H1 (cell line): Measurements from ENCODE around the gene CNTN5. TPM values are rescaled to one million over a fixed set of nuclear protein-coding genes. Genes with fewer than 3 reads are reported as not detected.

Experiments
- CTCF ChIA-PET: fragments of 300-600 bp; sonication (Branson Sonifier 250); formaldehyde crosslinking; loops from one replicate; lab custom pipeline; 2021; ENCODE audit not compliant: partially characterized antibody; lab: Charles Lee
- POLR2A ChIA-PET: fragments of 300-600 bp; sonication (Branson Sonifier 250); formaldehyde crosslinking; loops from one replicate; lab custom pipeline; 2021; ENCODE audit warnings: inconsistent platforms; ENCODE audit not compliant: partially characterized antibody; lab: Charles Lee
- DNase-seq, 2 experiments: peaks; one replicate each; pipeline versions ENCODE4 v3.0.0 to v3.0.0-alpha.2; 2010 to 2022; ENCODE audit warnings: low spot score in 2 of 2, low read depth in 1 of 2, mixed read lengths in 1 of 2
- FAIRE-seq: peaks from 2 replicates; lab custom pipeline; 2011; peaks lifted over from hg19 to GRCh38; lab: Jason Lieb, UNC
- H2AFZ ChIP-seq: 2 replicates; pipeline ENCODE4 v1.8.1; 2012; ENCODE audit warnings: low read length, inconsistent platforms
- H2AK5ac ChIP-seq: 2 replicates; pipeline ENCODE4 v1.6.1; 2013; ENCODE audit warnings: low read depth, low read length
- H2BK120ac ChIP-seq: replicated peaks from 2 replicates; pipeline ENCODE3; 2013; ENCODE audit warnings: low read depth, low read length, inconsistent platforms
- H2BK12ac ChIP-seq: 2 replicates; pipeline ENCODE4 v1.6.1; 2013; ENCODE audit warnings: low read depth, low read length
- H2BK15ac ChIP-seq: 2 replicates; pipeline ENCODE4 v1.6.1; 2013; ENCODE audit warnings: low read length
- H2BK20ac ChIP-seq: 2 replicates; pipeline ENCODE4 v1.6.1; 2013; ENCODE audit warnings: low read length
- H2BK5ac ChIP-seq: 2 replicates; pipeline ENCODE4 v1.6.1; 2013; ENCODE audit warnings: low read depth, low read length
- H3K14ac ChIP-seq: 2 replicates; pipeline ENCODE4 v1.6.1; 2013; ENCODE audit warnings: inconsistent platforms; ENCODE audit not compliant: insufficient read length
- H3K18ac ChIP-seq: 2 replicates; pipeline ENCODE4 v1.6.1; 2013; ENCODE audit warnings: low read length; ENCODE audit errors: extremely low read depth
- H3K23ac ChIP-seq: 2 replicates; pipeline ENCODE4 v1.6.1; 2013; ENCODE audit warnings: inconsistent platforms; ENCODE audit not compliant: insufficient read length
- H3K23me2 ChIP-seq: 2 replicates; pipeline ENCODE4 v1.6.1; 2013; ENCODE audit warnings: low read depth, low read length
- H3K27ac ChIP-seq: 2 replicates; pipeline ENCODE4 v1.6.1; 2011; ENCODE audit warnings: low read depth, low read length, inconsistent platforms
- H3K27me3 ChIP-seq, 4 experiments: replicated peaks in 1 of 4; 1 replicate in 1 of 4; 2 replicates in 3 of 4; pipeline versions ENCODE4 v1.6.1 to v1.8.1; 2011 to 2013; ENCODE audit warnings: low read length in 3 of 4, mild to moderate bottlenecking in 3 of 4, inconsistent platforms in 2 of 4, mixed read lengths in 2 of 4, moderate library complexity in 1 of 4; ENCODE audit not compliant: control insufficient read depth in 3 of 4, insufficient read depth in 3 of 4; ENCODE audit errors: extremely low read depth in 1 of 4
- H3K36me3 ChIP-seq, 4 experiments: 2 replicates each; pipeline versions ENCODE4 v1.6.1 to v1.8.1; 2011 to 2013; ENCODE audit warnings: mild to moderate bottlenecking in 4 of 4, low read length in 3 of 4, moderate library complexity in 2 of 4, control low read depth in 1 of 4, inconsistent platforms in 1 of 4; ENCODE audit not compliant: insufficient read depth in 4 of 4, control insufficient read depth in 2 of 4
- H3K4ac ChIP-seq: replicated peaks from 2 replicates; pipeline ENCODE3; 2013; ENCODE audit warnings: low read length, low read depth, mixed read lengths, inconsistent platforms; ENCODE audit not compliant: insufficient read length
- H3K4me1 ChIP-seq, 4 experiments: replicated peaks in 1 of 4; 1 replicate in 1 of 4; 2 replicates in 3 of 4; pipeline versions ENCODE4 v1.6.1 to v1.8.1; 2011 to 2013; ENCODE audit warnings: low read length in 3 of 4, inconsistent platforms in 2 of 4, mixed read lengths in 1 of 4; ENCODE audit not compliant: insufficient read depth in 4 of 4, control insufficient read depth in 3 of 4
- H3K4me2 ChIP-seq, 2 experiments: 2 replicates each; pipeline versions ENCODE4 v1.6.1 to v1.8.1; 2011 to 2013; ENCODE audit warnings: low read depth in 2 of 2, low read length in 2 of 2, control low read depth in 1 of 2, inconsistent platforms in 1 of 2, mild to moderate bottlenecking in 1 of 2; ENCODE audit not compliant: insufficient read depth in 1 of 2
- H3K4me3 ChIP-seq, 4 experiments: fragments of 200-600, 300-600 bp in 1 of 4; sonication (generic), shearing (Covaris generic), sonication (Bioruptor Twin) in 1 of 4; 2 replicates each; pipeline versions ENCODE4 v1.5.1 to v1.8.1; 2011 to 2016; ENCODE audit warnings: low read length in 4 of 4, low read depth in 3 of 4, control low read depth in 2 of 4, inconsistent platforms in 2 of 4, mild to moderate bottlenecking in 2 of 4, mixed read lengths in 1 of 4, moderate library complexity in 1 of 4; ENCODE audit not compliant: insufficient read depth in 2 of 4; ENCODE audit errors: extremely low read depth in 1 of 4
- H3K56ac ChIP-seq: replicated peaks from 2 replicates; pipeline ENCODE3; 2013; ENCODE audit warnings: low read depth, mild to moderate bottlenecking, mixed read lengths, low read length, inconsistent platforms; ENCODE audit not compliant: insufficient read length
- H3K79me1 ChIP-seq: 2 replicates; pipeline ENCODE4 v1.6.1; 2013; ENCODE audit warnings: low read depth, low read length, control low read depth
- H3K79me2 ChIP-seq, 2 experiments: 2 replicates each; pipeline versions ENCODE4 v1.6.1 to v1.8.1; 2012 to 2013; ENCODE audit warnings: low read length in 2 of 2, mild to moderate bottlenecking in 2 of 2, inconsistent platforms in 1 of 2; ENCODE audit not compliant: insufficient read depth in 2 of 2, control insufficient read depth in 1 of 2
- H3K9ac ChIP-seq, 4 experiments: replicated peaks in 1 of 4; 1 replicate in 1 of 4; 2 replicates in 3 of 4; pipeline versions ENCODE4 v1.6.1 to v1.8.1; 2011 to 2013; ENCODE audit warnings: low read depth in 3 of 4, low read length in 3 of 4, control low read depth in 2 of 4, mild to moderate bottlenecking in 2 of 4, moderate library complexity in 2 of 4, inconsistent platforms in 1 of 4; ENCODE audit errors: extremely low read depth in 1 of 4
- H3K9me3 ChIP-seq, 2 experiments: 2 replicates each; pipeline versions ENCODE4 v1.6.1 to v1.8.1; 2012 to 2013; ENCODE audit warnings: mild to moderate bottlenecking in 2 of 2, moderate library complexity in 2 of 2, control low read depth in 1 of 2, inconsistent platforms in 1 of 2, low read depth in 1 of 2, low read length in 1 of 2, mixed read lengths in 1 of 2; ENCODE audit not compliant: insufficient read depth in 2 of 2
- H4K20me1 ChIP-seq, 2 experiments: replicated peaks in 1 of 2; 2 replicates each; pipeline versions ENCODE3 to v1.8.1; 2011 to 2013; ENCODE audit warnings: inconsistent platforms in 2 of 2, low read length in 2 of 2, mild to moderate bottlenecking in 1 of 2; ENCODE audit not compliant: insufficient read depth in 2 of 2, control insufficient read depth in 1 of 2
- H4K5ac ChIP-seq: 2 replicates; pipeline ENCODE4 v1.6.1; 2013; ENCODE audit warnings: low read length, low read depth, mixed read lengths, inconsistent platforms; ENCODE audit not compliant: insufficient read length
- H4K8ac ChIP-seq: 2 replicates; pipeline ENCODE4 v1.8.0; 2013; ENCODE audit warnings: mild to moderate bottlenecking, moderate library complexity, low read length, inconsistent platforms; ENCODE audit not compliant: insufficient read depth; ENCODE audit errors: extremely low read depth
- H4K91ac ChIP-seq: replicated peaks from 2 replicates; pipeline ENCODE3; 2013; ENCODE audit warnings: low read length, mixed read lengths, inconsistent platforms; ENCODE audit not compliant: insufficient read length
- WGBS, 2 experiments: shearing (Covaris generic) in 1 of 2; methylation state at CpG; one replicate each; pipeline versions ENCODE4 v1.1.6 to v1.1.7; 2013 to 2015; ENCODE audit warnings: low lambda C conversion rate in 2 of 2, mixed read lengths in 2 of 2, inconsistent platforms in 1 of 2, low coverage in 1 of 2, missing lambda C conversion rate in 1 of 2; ENCODE audit not compliant: insufficient replicate concordance in 2 of 2, insufficient coverage in 1 of 2, insufficient read length in 1 of 2; ENCODE audit errors: extremely low coverage in 1 of 2, missing lambda C conversion rate in 1 of 2; 5-methylcytosine and 5-hydroxymethylcytosine counted together
- polyA plus RNA-seq, 7 experiments: library from polyadenylated mRNA; depleted of rRNA in 3 of 7; stranded (reverse) in 5 of 7; unstranded in 2 of 7; fragments of >200 nt in 5 of 7; fragments of 200-250 nt in 2 of 7; gene quantifications; 1 replicate in 5 of 7; 2 replicates in 1 of 7; 4 replicates in 1 of 7; pipeline versions ENCODE4 v1.2.1 to v1.2.3, GENCODE V29; 2011 to 2013; ENCODE audit warnings: missing spikeins in 2 of 7, mixed read lengths in 2 of 7
- total RNA-seq: library from RNA; stranded (reverse); fragmentation: NEBNext Ultra II Directional; extraction: Animal tissue kit (Norgen Biotek cat#: 25700); gene quantifications from 2 replicates; pipeline ENCODE4 v1.2.1, GENCODE V29; 2021
- TF ChIP-seq, protein P1 (sequence below), 3 experiments: IDR thresholded peaks; 1 replicate in 2 of 3; 2 replicates in 1 of 3; pipeline versions ENCODE4 v1.5.1 to v1.6.1; 2011; ENCODE audit warnings: low read length in 3 of 3, mild to moderate bottlenecking in 3 of 3, inconsistent platforms in 2 of 3, low read depth in 1 of 3, moderate library complexity in 1 of 3; ENCODE audit not compliant: insufficient read depth in 1 of 3; ENCODE audit errors: control extremely low read depth in 1 of 3

Gene CNTN5
- total and polyA plus RNA-seq, 2 of the 8 experiments (the other 6 are each of a cell fraction or from before 2014, with no cell fraction given), result not detected

DNA sequence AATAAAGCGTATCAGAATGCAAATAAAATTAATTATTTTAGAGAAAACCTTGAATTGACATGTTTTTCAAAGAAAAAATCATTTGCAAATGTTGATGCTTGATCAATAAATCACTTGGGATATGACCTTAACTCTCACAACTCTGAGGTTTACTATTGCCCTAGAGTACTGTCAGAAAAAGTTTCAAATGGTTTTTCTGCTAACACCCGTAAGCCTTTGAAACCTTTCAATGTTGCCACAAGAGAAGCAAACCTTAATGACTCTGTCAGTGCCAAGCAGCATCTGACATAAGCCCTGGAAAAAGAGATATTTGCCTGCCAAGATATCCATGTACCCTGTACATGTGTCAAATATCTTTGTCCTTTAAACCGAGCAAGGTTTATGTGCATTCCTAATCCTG is 1282.1 kb downstream of the CNTN5 start:
- H3K79me2 ChIP-seq, result no peaks in the 10 kb centered on the region
- no peak overlapping the region for H3K14ac ChIP-seq
- H2BK5ac ChIP-seq, result no peak overlapping the region
- WGBS, 2 experiments, result 89% methylated on average over 3 of the region's 3 CpGs; no CpG with 5 or more reads in 1 of the 2 experiments
- H3K23me2 ChIP-seq, result no peaks in the 10 kb centered on the region
- no peak overlapping the region for H3K27ac ChIP-seq
- no peaks in the 10 kb centered on the region for H4K20me1 ChIP-seq
- no peak overlapping the region for H2AK5ac ChIP-seq
- ChIA-PET POLR2A (no interaction called here), CTCF (no interaction called here)
- no peak overlapping the region for H2BK15ac ChIP-seq
- H2BK20ac ChIP-seq, result no peak overlapping the region
- no peaks in the 10 kb centered on the region for H3K36me3 ChIP-seq
- no peak overlapping the region for H4K91ac ChIP-seq
- TF ChIP-seq, protein P1, sequence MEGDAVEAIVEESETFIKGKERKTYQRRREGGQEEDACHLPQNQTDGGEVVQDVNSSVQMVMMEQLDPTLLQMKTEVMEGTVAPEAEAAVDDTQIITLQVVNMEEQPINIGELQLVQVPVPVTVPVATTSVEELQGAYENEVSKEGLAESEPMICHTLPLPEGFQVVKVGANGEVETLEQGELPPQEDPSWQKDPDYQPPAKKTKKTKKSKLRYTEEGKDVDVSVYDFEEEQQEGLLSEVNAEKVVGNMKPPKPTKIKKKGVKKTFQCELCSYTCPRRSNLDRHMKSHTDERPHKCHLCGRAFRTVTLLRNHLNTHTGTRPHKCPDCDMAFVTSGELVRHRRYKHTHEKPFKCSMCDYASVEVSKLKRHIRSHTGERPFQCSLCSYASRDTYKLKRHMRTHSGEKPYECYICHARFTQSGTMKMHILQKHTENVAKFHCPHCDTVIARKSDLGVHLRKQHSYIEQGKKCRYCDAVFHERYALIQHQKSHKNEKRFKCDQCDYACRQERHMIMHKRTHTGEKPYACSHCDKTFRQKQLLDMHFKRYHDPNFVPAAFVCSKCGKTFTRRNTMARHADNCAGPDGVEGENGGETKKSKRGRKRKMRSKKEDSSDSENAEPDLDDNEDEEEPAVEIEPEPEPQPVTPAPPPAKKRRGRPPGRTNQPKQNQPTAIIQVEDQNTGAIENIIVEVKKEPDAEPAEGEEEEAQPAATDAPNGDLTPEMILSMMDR (IDR thresholded peaks at IDR 0.05; ENCODE audit: control extremely low read depth in 1 of 3, insufficient read depth in 1 of 3, low read depth in 1 of 3, low read length in 3 of 3), result no peak
- DNase-seq (no peak), FAIRE-seq (no peak)
- no peak overlapping the region for H2AFZ ChIP-seq
- H4K8ac ChIP-seq, result no peak overlapping the region
- no peaks in the 10 kb centered on the region for H3K9me3 ChIP-seq
- H3K56ac ChIP-seq, result no peak overlapping the region
- no peak overlapping the region for H2BK120ac ChIP-seq
- no peak overlapping the region for H3K4me3 ChIP-seq
- H3K4me2 ChIP-seq, result no peak overlapping the region
- H3K4ac ChIP-seq, result no peak overlapping the region
- no peak overlapping the region for H3K23ac ChIP-seq
- H3K9ac ChIP-seq, result no peak overlapping the region
- H3K79me1 ChIP-seq, result no peaks in the 10 kb centered on the region
- no peaks in the 10 kb centered on the region; a peak in 1 of 7 replicates for H3K4me1 ChIP-seq
- H4K5ac ChIP-seq, result no peak overlapping the region
- H3K27me3 ChIP-seq, result no peaks in the 10 kb centered on the region
- H2BK12ac ChIP-seq, result no peak overlapping the region
- no peak overlapping the region for H3K18ac ChIP-seq
